C4-2B (cell line): ENCODE data around the gene COL12A1.

ENCODE experiments used
- CTCF ChIP-seq: fragments of 450-650 bp; conservative IDR thresholded peaks from 2 replicates; pipeline ENCODE4 v1.5.1; 2017; ENCODE audit warnings: mild to moderate bottlenecking
- ZFX ChIP-seq: fragments of 450-650 bp; IDR thresholded peaks from 2 replicates; pipeline ENCODE4 v1.6.1; 2017

GRCh38 chr6:75183099-75183541, 22.7 kb downstream of the COL12A1 start:
- TF ChIP-seq ZFX (no peak), CTCF (no peak)
